Gastrocnemius medialis (tissue), 4 donors: ENCODE results near the gene TEX44.

Experiments
- CTCF ChIP-seq, 5 experiments: fragments of 450-650 bp in 3 of 5; fragments of 200-600 bp in 2 of 5; sonication (generic) in 2 of 5; IDR thresholded peaks in 4 of 5; conservative IDR thresholded peaks in 1 of 5; 1 replicate in 4 of 5; 2 replicates in 1 of 5; pipeline ENCODE4 v1.5.1; 2016 to 2019; ENCODE audit warnings: antibody characterized with exemption in 5 of 5, mild to moderate bottlenecking in 3 of 5, moderate library complexity in 3 of 5
- POLR2A ChIP-seq, 2 donors: fragments of 450-650 bp; IDR thresholded peaks; one replicate each; pipeline ENCODE4 v1.6.1; 2017; ENCODE audit warnings: antibody characterized with exemption in 2 of 2, mild to moderate bottlenecking in 2 of 2, moderate library complexity in 2 of 2

DNA sequence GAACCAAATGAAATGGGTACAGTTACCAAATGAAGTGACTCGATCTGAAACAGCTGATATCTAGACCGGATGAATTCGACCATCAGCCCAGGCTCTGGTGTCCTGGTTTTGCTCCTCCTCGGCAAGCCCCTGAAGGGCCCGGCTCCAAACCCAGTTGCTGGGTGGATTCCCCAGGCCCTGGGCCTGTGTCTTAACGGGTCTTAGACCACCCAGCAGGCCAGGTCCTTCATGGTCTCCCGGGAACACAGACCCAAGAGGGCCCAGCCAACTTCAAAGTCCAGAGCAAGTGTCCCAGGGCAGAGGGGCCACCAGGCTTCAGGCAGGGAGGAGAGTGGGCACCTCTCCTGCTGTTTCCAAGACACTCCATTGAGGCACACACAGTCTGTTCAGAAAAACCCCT is 35.7 kb upstream of the TEX44 start:
- TF ChIP-seq CTCF (IDR thresholded peaks at IDR 0.05 in 4 of 5, conservative IDR thresholded peaks at IDR 0.05 in 1 of 5) (no peak), POLR2A (IDR thresholded peaks at IDR 0.05) (no peak)
